Neutrophil (primary cell): ENCODE measurements around the gene AKNA.

ENCODE experiments used
- H3K27ac ChIP-seq: fragments of 200-600 bp; sonication (generic); 2 replicates; pipeline ENCODE4 v1.5.1; 2016; ENCODE audit warnings: mild to moderate bottlenecking, moderate library complexity
- H3K27me3 ChIP-seq: fragments of 200-600 bp; sonication (generic); 2 replicates; pipeline ENCODE4 v1.6.0; 2016; ENCODE audit warnings: mild to moderate bottlenecking
- H3K36me3 ChIP-seq: fragments of 200-600 bp; sonication (generic); 2 replicates; pipeline ENCODE4 v1.5.1; 2017
- H3K4me1 ChIP-seq, 2 experiments: fragments of 200-600 bp in 1 of 2; sonication (generic) in 1 of 2; 1 replicate in 1 of 2; 2 replicates in 1 of 2; pipeline versions ENCODE4 v1.5.1 to v1.6.1; 2013 to 2016; ENCODE audit warnings: low read depth in 1 of 2, low read length in 1 of 2, mild to moderate bottlenecking in 1 of 2, moderate library complexity in 1 of 2; ENCODE audit not compliant: control insufficient read depth in 1 of 2, insufficient read depth in 1 of 2
- H3K4me3 ChIP-seq, 2 experiments: fragments of 200-600 bp in 1 of 2; sonication (generic) in 1 of 2; 1 replicate in 1 of 2; 2 replicates in 1 of 2; pipeline ENCODE4 v1.5.1; 2013 to 2016; ENCODE audit warnings: low read depth in 1 of 2, low read length in 1 of 2, mild to moderate bottlenecking in 1 of 2, moderate library complexity in 1 of 2
- H3K9me3 ChIP-seq: fragments of 200-600 bp; sonication (generic); 2 replicates; pipeline ENCODE4 v1.5.1; 2016
- TF ChIP-seq, protein P1 (sequence below): fragments of 200-600 bp; sonication (generic); IDR thresholded peaks from 2 replicates; pipeline ENCODE4 v1.5.1; 2016; ENCODE audit warnings: antibody characterized with exemption

Gene AKNA

DNA sequence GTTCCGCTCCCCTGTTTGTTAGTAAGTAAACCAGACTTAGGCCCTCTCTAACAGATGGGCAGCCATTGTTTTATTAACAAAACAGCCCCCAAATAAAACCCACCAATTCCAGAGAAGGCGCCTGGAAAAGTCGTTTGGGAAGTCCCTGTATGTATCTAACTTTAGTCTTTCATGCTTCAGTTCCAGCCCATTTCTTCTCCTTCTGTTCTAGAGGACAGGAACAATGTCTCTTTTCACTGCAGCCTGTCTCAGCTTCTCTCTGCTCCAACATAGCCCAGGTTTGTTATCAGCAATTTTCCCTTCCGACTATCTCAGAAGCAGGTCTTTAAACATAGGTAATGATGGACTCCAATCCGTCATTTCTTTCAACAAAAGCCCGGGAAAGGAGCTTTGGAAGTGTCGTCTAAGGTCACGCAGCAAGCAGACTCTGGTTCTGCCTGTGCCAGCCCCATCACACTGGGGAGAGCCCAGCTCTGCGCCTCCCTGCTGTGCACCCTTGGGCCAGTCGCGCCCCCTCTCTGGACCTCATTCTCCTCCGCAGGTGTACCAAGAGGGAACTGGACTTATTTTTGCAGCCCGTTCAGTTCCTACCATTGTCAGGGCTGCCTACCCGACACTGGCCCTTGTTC lies 9.6 kb upstream of the AKNA start:
- TF ChIP-seq, protein P1, sequence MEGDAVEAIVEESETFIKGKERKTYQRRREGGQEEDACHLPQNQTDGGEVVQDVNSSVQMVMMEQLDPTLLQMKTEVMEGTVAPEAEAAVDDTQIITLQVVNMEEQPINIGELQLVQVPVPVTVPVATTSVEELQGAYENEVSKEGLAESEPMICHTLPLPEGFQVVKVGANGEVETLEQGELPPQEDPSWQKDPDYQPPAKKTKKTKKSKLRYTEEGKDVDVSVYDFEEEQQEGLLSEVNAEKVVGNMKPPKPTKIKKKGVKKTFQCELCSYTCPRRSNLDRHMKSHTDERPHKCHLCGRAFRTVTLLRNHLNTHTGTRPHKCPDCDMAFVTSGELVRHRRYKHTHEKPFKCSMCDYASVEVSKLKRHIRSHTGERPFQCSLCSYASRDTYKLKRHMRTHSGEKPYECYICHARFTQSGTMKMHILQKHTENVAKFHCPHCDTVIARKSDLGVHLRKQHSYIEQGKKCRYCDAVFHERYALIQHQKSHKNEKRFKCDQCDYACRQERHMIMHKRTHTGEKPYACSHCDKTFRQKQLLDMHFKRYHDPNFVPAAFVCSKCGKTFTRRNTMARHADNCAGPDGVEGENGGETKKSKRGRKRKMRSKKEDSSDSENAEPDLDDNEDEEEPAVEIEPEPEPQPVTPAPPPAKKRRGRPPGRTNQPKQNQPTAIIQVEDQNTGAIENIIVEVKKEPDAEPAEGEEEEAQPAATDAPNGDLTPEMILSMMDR = no peak
- peak overlapping the region; percentile 95 for H3K27ac ChIP-seq
- no peaks in the 10 kb centered on the region for H3K27me3 ChIP-seq
- peaks cover 47 to 54% of the 10 kb centered on the region in 2 experiments for H3K4me1 ChIP-seq
- H3K36me3 ChIP-seq = peaks cover 19% of the 10 kb centered on the region
- H3K9me3 ChIP-seq = no peaks in the 10 kb centered on the region
- H3K4me3 ChIP-seq = peak overlapping the region; percentile 97 to 100

DNA sequence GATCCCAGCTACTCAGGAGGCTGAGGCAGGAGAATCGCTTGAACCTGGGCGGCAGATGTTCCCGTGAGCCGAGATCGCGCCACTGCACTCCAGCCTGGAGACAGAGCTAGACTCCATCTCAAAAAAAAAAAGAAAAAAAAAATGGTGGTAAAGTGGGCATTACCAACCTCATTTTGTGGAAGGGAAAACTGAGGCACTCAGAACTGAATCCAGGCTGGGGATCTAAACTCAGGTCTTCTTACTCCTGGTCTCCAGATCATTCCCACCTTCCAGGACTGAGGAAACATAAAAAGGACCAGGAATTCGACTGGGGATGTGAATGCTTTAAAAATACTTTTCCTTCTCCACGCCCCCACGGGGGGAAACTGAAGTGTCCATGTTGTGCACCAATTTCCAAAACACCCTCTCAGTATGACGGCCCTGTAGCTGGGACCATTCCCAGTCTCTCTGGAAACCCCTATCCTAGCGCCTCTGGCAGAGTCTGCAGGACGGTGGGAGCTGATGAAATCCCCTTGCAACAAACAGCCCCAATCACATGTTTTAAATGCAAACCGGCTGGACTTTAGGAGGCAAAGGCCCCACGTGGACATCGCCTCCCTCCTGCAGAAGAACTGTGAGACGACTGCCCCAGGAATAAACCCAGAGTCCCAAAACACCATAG lies 8.9 kb upstream of the AKNA start:
- TF ChIP-seq, protein P1 = no peak
- peak overlapping the region; percentile 95 for H3K27ac ChIP-seq
- peak overlapping the region; percentile 97 to 100 for H3K4me3 ChIP-seq
- H3K9me3 ChIP-seq = no peaks in the 10 kb centered on the region
- peaks cover 50 to 56% of the 10 kb centered on the region in 2 experiments for H3K4me1 ChIP-seq
- H3K36me3 ChIP-seq = peaks cover 22% of the 10 kb centered on the region
- no peaks in the 10 kb centered on the region for H3K27me3 ChIP-seq

DNA sequence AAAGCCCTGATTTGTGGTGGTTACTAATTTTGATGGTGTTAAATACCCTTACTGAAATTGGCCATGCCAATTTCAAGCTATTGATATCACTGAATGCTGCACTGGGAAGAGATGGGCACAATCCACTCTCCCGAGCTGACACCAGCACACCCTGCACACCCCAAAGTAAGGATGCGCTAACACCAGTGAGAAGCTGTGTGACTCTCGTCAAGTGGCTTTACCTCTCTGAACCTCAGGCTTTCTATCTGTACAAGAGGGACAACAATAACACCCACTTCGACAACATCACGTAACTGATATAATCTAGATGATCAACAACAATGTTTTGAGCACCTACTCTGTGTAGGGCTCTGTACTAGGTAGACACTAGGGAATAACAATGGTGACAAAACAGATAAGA lies 8.0 kb upstream of the AKNA start:
- H3K4me3 ChIP-seq = peak overlapping the region in 1 of 2 experiments; percentile 12
- TF ChIP-seq, protein P1 = no peak
- H3K36me3 ChIP-seq = peaks cover 30% of the 10 kb centered on the region
- H3K4me1 ChIP-seq = peaks cover 54 to 62% of the 10 kb centered on the region in 2 experiments
- H3K27ac ChIP-seq = peak overlapping the region; percentile 21
- no peaks in the 10 kb centered on the region for H3K27me3 ChIP-seq
- no peaks in the 10 kb centered on the region for H3K9me3 ChIP-seq

DNA sequence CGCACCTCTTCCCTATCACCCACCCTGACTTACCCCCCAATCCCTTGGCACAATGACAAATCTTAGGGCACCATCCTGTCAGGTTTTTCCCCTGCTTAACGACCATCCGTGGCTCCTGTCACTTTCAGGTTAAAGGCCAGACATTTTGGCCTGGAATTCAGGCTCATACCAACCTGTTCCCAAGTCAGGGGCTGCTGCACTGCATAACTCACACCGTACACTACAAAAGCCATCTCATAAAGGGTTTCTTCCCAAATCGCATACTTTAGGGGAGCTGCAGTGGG lies 7.5 kb upstream of the AKNA start:
- Histone ChIP-seq H3K27ac (peak overlapping the region; percentile 55), H3K4me1 (peaks cover 59 to 67% of the 10 kb centered on the region in 2 experiments), H3K36me3 (peaks cover 33% of the 10 kb centered on the region), H3K9me3 (no peaks in the 10 kb centered on the region), H3K4me3 (no peak overlapping the region), H3K27me3 (no peaks in the 10 kb centered on the region)
- TF ChIP-seq, protein P1 = no peak

DNA sequence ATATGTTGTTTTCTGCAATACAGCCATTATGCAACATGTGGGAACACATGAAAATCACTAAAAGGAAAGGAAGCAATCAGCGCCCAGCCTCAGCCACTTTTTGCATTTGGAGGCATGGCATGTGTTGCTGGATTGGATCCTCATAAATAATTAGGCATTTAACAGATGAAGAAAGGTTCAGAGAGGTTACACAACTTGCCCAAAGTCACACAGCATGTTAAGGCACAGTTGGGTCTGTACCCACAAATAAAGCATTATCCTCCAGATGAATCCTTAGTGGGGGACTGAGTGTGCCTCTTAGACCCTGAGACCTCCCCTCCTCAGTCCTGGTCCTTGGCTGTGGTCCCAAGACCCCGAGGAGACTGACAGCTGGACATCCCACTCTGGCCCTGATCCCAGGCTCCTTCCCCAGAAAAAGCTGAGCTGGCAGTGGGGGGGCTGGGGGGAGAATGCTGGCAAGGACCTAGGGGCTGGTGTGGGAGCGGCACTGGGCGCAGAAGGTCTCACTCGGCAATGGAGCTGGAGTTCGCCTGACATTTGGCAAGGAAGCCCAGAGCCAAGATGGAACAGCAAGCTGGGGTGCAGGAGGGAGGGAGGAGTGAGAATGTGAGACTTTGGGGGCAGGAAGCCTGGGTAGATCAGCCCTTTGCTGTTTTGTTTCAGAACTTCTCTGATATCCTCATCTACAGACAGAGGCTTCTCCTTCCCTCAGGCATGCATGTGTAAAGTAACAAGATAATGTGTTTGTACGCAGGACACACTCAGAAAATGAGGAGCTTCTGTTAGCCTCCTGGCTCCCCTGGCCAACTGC lies 6.9 kb upstream of the AKNA start:
- H3K9me3 ChIP-seq = no peaks in the 10 kb centered on the region
- H3K4me3 ChIP-seq = peak overlapping the region; percentile 13 to 23
- H3K4me1 ChIP-seq = peaks cover 65 to 72% of the 10 kb centered on the region in 2 experiments
- no peaks in the 10 kb centered on the region for H3K27me3 ChIP-seq
- peaks cover 37% of the 10 kb centered on the region for H3K36me3 ChIP-seq
- peak overlapping the region; percentile 55 for H3K27ac ChIP-seq
- TF ChIP-seq, protein P1 = no peak
